Stimulated activated CD4-positive, alpha-beta T cell treated with anti-CD3 and anti-CD28 coated beads, Interleukin-1b, Interleukin-23, amount 100 ng/mL, for 48 hours (primary cell): ENCODE results near the gene TEK.

ENCODE experiments used
- DNase-seq: peaks from one replicate; pipeline ENCODE4 v3.0.0-alpha.2; 2020

Gene TEK

GRCh38 chr9:27248702-27249101, 139.7 kb downstream of the TEK start:
- no peak for DNase-seq

GRCh38 chr9:27258662-27259061, 149.6 kb downstream of the TEK start:
- no peak for DNase-seq

- no peak for DNase-seq
Measured at GRCh38 chr9:27260789-27261516, 151.9 kb downstream of the TEK start.

GRCh38 chr9:27261517-27262211, 152.6 kb downstream of the TEK start:
- DNase-seq, result no peak

GRCh38 chr9:27272103-27272502, 163.1 kb downstream of the TEK start:
- DNase-seq, result no peak

- DNase-seq, result no peak
Measured at GRCh38 chr9:27273186-27273585, 164.2 kb downstream of the TEK start.

GRCh38 chr9:27276193-27277030, 167.4 kb downstream of the TEK start:
- no peak for DNase-seq

- no peak for DNase-seq
Measured at GRCh38 chr9:27278374-27278773, 169.3 kb downstream of the TEK start.

GRCh38 chr9:27279611-27280010, 170.6 kb downstream of the TEK start:
- no peak for DNase-seq
